Heart right ventricle (tissue), 16 donors: ENCODE data around the gene FAIM2. TPM values are rescaled to one million over a fixed set of nuclear protein-coding genes. Genes with fewer than 3 reads are reported as not detected.

ENCODE experiments used
- ATAC-seq, 8 donors: fragments of 200-7000 bp; cut with Tn5 transposase; one replicate each; pipeline ENCODE4 v1.9.1; 2020; ENCODE audit warnings: mild to moderate bottlenecking in 8 of 8, moderate library complexity in 8 of 8, moderate number of reproducible peaks in 1 of 8
- DNase-seq, 2 donors: peaks; one replicate each; pipeline ENCODE4 v3.0.0-alpha.2; 2020
- H3K27ac ChIP-seq, 10 donors: fragments of 200-600 bp; sonication (generic) in 2 of 10; one replicate each; pipeline versions ENCODE4 v1.5.0 to v1.8.0; 2020 to 2022; ENCODE audit warnings: mild to moderate bottlenecking in 3 of 10
- H3K27me3 ChIP-seq, 7 donors: fragments of 200-600 bp; one replicate each; pipeline ENCODE4 v1.8.0; 2021 to 2022; ENCODE audit warnings: mild to moderate bottlenecking in 2 of 7
- H3K36me3 ChIP-seq, 9 donors: fragments of 200-600 bp; sonication (generic) in 1 of 9; one replicate each; pipeline versions ENCODE4 v1.5.0 to v1.8.0; 2020 to 2022; ENCODE audit warnings: mild to moderate bottlenecking in 2 of 9
- H3K4me1 ChIP-seq, 9 donors: fragments of 200-600 bp; sonication (generic) in 1 of 9; one replicate each; pipeline versions ENCODE4 v1.5.0 to v1.8.0; 2020 to 2022; ENCODE audit warnings: mild to moderate bottlenecking in 4 of 9
- H3K4me3 ChIP-seq, 10 donors: fragments of 200-600 bp; sonication (generic) in 2 of 10; one replicate each; pipeline versions ENCODE4 v1.5.0 to v1.8.0; 2020 to 2022; ENCODE audit warnings: mild to moderate bottlenecking in 7 of 10, moderate library complexity in 2 of 10
- H3K9me3 ChIP-seq, 11 donors: fragments of 200-600 bp in 10 of 11; sonication (generic) in 2 of 11; one replicate each; pipeline versions ENCODE4 v1.5.0 to v1.8.0; 2013 to 2022; ENCODE audit warnings: mild to moderate bottlenecking in 2 of 11, control low read depth in 1 of 11, moderate library complexity in 1 of 11
- CTCF ChIP-seq, 9 donors: fragments of 200-600 bp; sonication (generic) in 2 of 9; IDR thresholded peaks; one replicate each; pipeline versions ENCODE4 v1.5.0 to v1.8.0; 2021 to 2022; ENCODE audit warnings: antibody characterized with exemption in 9 of 9, mild to moderate bottlenecking in 5 of 9, moderate library complexity in 1 of 9
- WGBS, 2 donors: extraction: QIAGEN DNeasy Blood & Tissue Kit; methylation state at CpG; one replicate each; pipeline ENCODE4 v1.1.7; 2013; ENCODE audit warnings: inconsistent platforms in 1 of 2; 5-methylcytosine and 5-hydroxymethylcytosine counted together
- intact Hi-C, 10 donors: fragments of 100-400 bp; cut with DNase I; formaldehyde crosslinking; loops; one replicate each; pipeline versions ENCODE4 v1.11.1 to v1.14.2; 2022
- polyA plus RNA-seq, 2 donors: library from polyadenylated mRNA; stranded (reverse); fragments of 200-250 nt; gene quantifications; one replicate each; pipeline ENCODE4 v1.2.3, GENCODE V29; 2013
- total RNA-seq, 10 donors: library from RNA; stranded (reverse); fragmentation: NEBNext Ultra II Directional in 3 of 10; extraction: Animal tissue kit (Norgen Biotek cat#: 25700) in 3 of 10; gene quantifications; one replicate each; pipeline versions ENCODE4 v1.2.1 to v1.2.4, GENCODE V29; 2021 to 2023
- donor health status: Arrhythmogenic right ventricular cardiomyopathy.
- donor health status: ischemic (EF 13 %, LVEDD 7.1; RV severe dilation, severe dysfunction).
- donor health status: healthy with polysubstance abuse.
- donor health status: DM: no; HTN: yes; CAD: no.
- donor health status: DM: no; HTN: no; CAD: no.
- donor health status: ischemic (EF 25% LVEDD 6.9; RV normal size, moderate dysfunction).
- donor health status: ischemic (EF 25% LVEDD 5.7; RV mildly dilated, moderate dysfunction).
- donor health status: healthy.
- donor health status: DM: yes; HTN: yes; CAD: no.
- donor health status: Ischemic cardiomyopathy.
- donor health status: ischemic (EF 35%, LVEDD 5.7; RV mildly dilated, moderate dysfunction).
- donor health status: nonischemic (EF 11% LVEDD 7.7; RV severe dilation, severe dysfunction).
- donor health status: DM: yes; HTN: yes; CAD: no.
- donor health status: PGD.
- donor health status: ischemic (EF 29% LVEDD 5.4; RV normal size, mild dysfunction).
- donor health status: nonischemic (EF 23%, LVEDD 6.1; RV moderate dilation, normal function).

The FAIM2 gene
- total and polyA plus RNA-seq, 12 donors: 1.2 to 15.0 (median 3.5) TPM

DNA sequence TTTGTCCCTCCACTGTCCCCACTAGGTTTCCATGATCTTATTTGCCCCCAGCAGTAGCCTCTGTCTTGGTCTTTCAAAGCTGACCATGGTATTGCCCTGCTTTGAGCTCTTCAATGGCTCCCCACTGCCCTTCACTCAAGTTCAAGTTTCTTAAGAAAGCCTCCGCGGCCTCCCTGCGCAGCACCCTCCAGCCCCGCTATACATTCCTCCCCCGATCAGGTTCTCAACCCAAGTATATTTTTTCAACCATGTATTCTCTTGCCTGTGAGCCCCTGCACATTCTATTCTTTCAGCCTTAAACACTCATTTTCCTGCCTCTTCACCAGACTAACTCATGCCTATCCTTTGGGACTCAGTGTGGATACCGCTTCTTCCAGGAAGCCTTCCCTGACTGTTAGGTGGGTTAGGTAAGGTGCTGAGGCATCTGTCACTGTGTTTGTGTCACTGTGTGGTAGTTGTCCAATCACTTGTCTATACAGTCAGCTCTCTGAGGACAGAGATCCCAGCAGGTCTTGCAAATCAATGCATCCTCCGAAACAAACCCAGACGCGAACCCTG, 4.3 kb downstream of the FAIM2 start:
- Histone ChIP-seq H3K27me3 (peaks cover 0 to 35% (median 27%) of the 10 kb centered on the region in 7 donors), H3K36me3 (no peaks in the 10 kb centered on the region), H3K4me3 (no peak overlapping the region), H3K27ac (no peak overlapping the region), H3K9me3 (no peaks in the 10 kb centered on the region), H3K4me1 (peaks cover 0 to 11% (median 8%) of the 10 kb centered on the region in 9 donors)
- WGBS, 2 donors: 95 to 96% methylated on average over 9 of the region's 9 CpGs
- DNase-seq (no peak), ATAC-seq (no peak)
- intact Hi-C loops: no loop called here
- TF ChIP-seq CTCF (IDR thresholded peaks at IDR 0.05): no peak

- H3K4me3 ChIP-seq: no peak overlapping the region
- DNase-seq: no peak
- 67 to 68% methylated on average over 4 of the region's 4 CpGs for WGBS, 2 donors
- intact Hi-C loops: no loop called here
- TF ChIP-seq CTCF (IDR thresholded peaks at IDR 0.05): no peak
- peaks cover 0 to 22% (median 10%) of the 10 kb centered on the region in 7 donors for H3K27me3 ChIP-seq
- no peak overlapping the region for H3K27ac ChIP-seq
- H3K4me1 ChIP-seq: no peaks in the 10 kb centered on the region
- no peaks in the 10 kb centered on the region for H3K9me3 ChIP-seq
- no peaks in the 10 kb centered on the region for H3K36me3 ChIP-seq
- peak in 1 of 8 donors; percentile 12 for ATAC-seq
Measured at GRCh38 chr12:49897276-49897675, 6.4 kb downstream of the FAIM2 start.

GRCh38 chr12:49895773-49896172, 7.9 kb downstream of the FAIM2 start:
- H3K27ac ChIP-seq: no peak overlapping the region
- WGBS, 2 donors: 77 to 84% methylated on average over 9 of the region's 9 CpGs
- H3K9me3 ChIP-seq: no peaks in the 10 kb centered on the region
- no peak for ATAC-seq
- H3K36me3 ChIP-seq: no peaks in the 10 kb centered on the region
- no peak overlapping the region for H3K4me3 ChIP-seq
- peaks cover 0 to 13% (median 6%) of the 10 kb centered on the region in 7 donors for H3K27me3 ChIP-seq
- intact Hi-C loops: no loop called here
- no peaks in the 10 kb centered on the region for H3K4me1 ChIP-seq
- no peak for TF ChIP-seq CTCF (IDR thresholded peaks at IDR 0.05)
- DNase-seq: no peak

- no peak for TF ChIP-seq CTCF (IDR thresholded peaks at IDR 0.05)
- no peak for ATAC-seq
- WGBS, 2 donors: 68 to 73% methylated on average over 5 of the region's 5 CpGs
- H3K4me1 ChIP-seq: no peaks in the 10 kb centered on the region
- intact Hi-C loops: no loop called here
- H3K36me3 ChIP-seq: no peaks in the 10 kb centered on the region
- H3K27me3 ChIP-seq: peaks cover 0 to 12% (median 4%) of the 10 kb centered on the region in 7 donors
- H3K9me3 ChIP-seq: no peaks in the 10 kb centered on the region
- no peak overlapping the region for H3K27ac ChIP-seq
- DNase-seq: no peak
- no peak overlapping the region for H3K4me3 ChIP-seq
Measured at GRCh38 chr12:49894751-49895148, 8.9 kb downstream of the FAIM2 start.
